PFSK-1 (cell line): ENCODE data around the gene KICS2.

Experiments used
- FOXP2 ChIP-seq: optimal IDR thresholded peaks from 2 replicates; pipeline ENCODE3; 2011; ENCODE audit warnings: borderline replicate concordance, control low read depth, inconsistent platforms; ENCODE audit not compliant: insufficient read depth; ENCODE audit errors: extremely low read length, extremely low read depth
- POLR2AphosphoS5 ChIP-seq: IDR thresholded peaks from 2 replicates; pipeline ENCODE4 v1.6.1; 2012; ENCODE audit warnings: low read depth, mild to moderate bottlenecking, control low read depth, low read length, moderate library complexity
- REST ChIP-seq, 2 experiments: IDR thresholded peaks; 2 replicates each; pipeline versions ENCODE4 v1.6.1 to v1.8.0; 2011 to 2012; ENCODE audit warnings: low read depth in 2 of 2, low read length in 2 of 2, control low read depth in 1 of 2, inconsistent platforms in 1 of 2, mild to moderate bottlenecking in 1 of 2, moderate library complexity in 1 of 2; ENCODE audit not compliant: insufficient read depth in 1 of 2
- SIN3A ChIP-seq: IDR thresholded peaks from 2 replicates; pipeline ENCODE4 v1.6.1; 2012; ENCODE audit warnings: mild to moderate bottlenecking, low read length, moderate library complexity, borderline replicate concordance; ENCODE audit not compliant: insufficient read depth
- TAF1 ChIP-seq: IDR thresholded peaks from 2 replicates; pipeline ENCODE4 v1.6.1; 2012; ENCODE audit warnings: low read length, control low read depth, borderline replicate concordance; ENCODE audit not compliant: insufficient read depth

KICS2 gene

DNA sequence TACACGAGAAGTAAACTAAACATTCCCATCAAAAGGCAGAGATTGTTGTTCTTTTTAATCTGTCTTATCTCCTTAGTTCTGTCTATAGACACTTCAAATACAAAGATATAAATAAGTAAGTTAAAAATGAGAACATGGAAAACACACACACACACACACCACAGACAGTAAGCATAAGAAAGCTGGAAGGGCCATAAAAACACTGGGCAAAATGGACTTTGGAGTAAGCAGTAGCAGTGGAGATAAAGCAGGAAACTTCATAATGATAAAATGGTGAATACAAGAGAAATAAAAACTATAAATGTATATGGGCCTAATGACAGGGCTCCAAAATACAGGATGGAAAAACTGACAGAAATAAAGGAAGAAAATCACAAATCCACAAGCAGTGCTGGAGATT lies 32.6 kb downstream of the KICS2 start:
- TF ChIP-seq FOXP2 (no peak), SIN3A (no peak), TAF1 (no peak), REST (IDR thresholded peaks at IDR 0.05; ENCODE audit: insufficient read depth in 1 of 2, low read depth in 2 of 2, low read length in 2 of 2) (no peak), POLR2AphosphoS5 (no peak)

DNA sequence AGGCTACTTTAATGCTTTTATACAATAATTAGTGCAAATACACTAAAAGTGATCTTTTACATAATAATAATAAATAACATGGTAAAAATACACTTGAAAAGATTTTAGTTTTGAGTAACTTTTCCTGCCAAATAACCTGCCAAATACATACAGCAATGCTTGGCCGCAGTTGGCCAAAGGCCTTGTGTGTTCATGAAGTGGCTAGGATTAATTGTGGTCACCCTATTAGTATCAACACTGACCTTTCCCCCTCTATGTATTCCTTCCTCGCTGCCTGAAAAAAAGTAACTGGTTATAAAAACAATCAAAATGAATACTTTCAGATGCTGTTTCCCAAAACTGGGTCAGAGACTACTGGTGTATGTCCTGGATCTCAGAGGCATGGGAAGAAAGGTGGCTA lies 34.3 kb downstream of the KICS2 start:
- TF ChIP-seq FOXP2 (no peak), REST (IDR thresholded peaks at IDR 0.05; ENCODE audit: insufficient read depth in 1 of 2, low read depth in 2 of 2, low read length in 2 of 2) (no peak), SIN3A (no peak), POLR2AphosphoS5 (no peak), TAF1 (no peak)

DNA sequence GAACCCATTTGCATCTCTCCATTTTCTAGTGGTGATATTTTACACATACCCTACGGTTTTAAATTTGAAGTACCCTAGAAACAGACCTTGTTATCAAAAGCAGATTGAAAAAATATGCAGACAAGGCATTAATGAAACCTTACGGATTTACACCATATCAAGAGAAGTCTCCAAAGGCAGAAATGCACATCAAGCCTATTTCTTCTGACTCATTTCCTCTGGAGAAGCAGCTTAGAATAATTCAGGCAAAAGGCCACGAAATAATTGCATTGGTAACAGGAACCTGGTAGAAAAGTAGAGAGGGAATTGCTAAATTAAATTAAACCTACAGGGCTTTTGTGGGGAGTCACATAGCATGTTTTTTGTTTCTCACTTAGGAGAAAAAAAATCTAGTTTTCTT lies 34.7 kb downstream of the KICS2 start:
- TF ChIP-seq POLR2AphosphoS5 (no peak), FOXP2 (no peak), SIN3A (no peak), TAF1 (no peak)

DNA sequence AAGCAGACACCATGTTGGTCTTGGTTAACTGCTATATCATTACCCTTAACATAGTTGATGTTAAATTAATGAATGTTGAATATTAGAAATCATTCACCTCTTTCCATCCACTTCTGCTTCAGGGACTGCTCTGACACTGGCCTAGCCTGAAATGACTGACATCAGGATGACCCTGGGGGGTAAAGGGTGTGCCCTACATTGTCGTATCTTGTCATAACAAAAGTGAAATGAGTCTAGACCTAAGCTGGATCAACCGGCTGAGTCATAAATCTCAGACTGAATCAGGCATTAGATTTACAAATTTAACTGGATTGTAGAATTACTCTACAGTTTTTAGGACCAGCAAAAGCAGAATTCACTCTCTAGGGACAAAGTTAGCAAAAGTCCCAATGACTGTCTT lies 35.3 kb downstream of the KICS2 start:
- TF ChIP-seq TAF1 (no peak), REST (IDR thresholded peaks at IDR 0.05; ENCODE audit: insufficient read depth in 1 of 2, low read depth in 2 of 2, low read length in 2 of 2) (no peak), FOXP2 (no peak), POLR2AphosphoS5 (no peak), SIN3A (no peak)

GRCh38 chr12:64184216-64184615 lies 37.9 kb downstream of the KICS2 start:
- no peak for TF ChIP-seq SIN3A
- no peak for TF ChIP-seq FOXP2
- no peak for TF ChIP-seq POLR2AphosphoS5
- no peak for TF ChIP-seq REST (IDR thresholded peaks at IDR 0.05; ENCODE audit: insufficient read depth in 1 of 2, low read depth in 2 of 2, low read length in 2 of 2)
- no peak for TF ChIP-seq TAF1
